Measurements from ENCODE around the gene XCL2.

XCL2 gene

DNA sequence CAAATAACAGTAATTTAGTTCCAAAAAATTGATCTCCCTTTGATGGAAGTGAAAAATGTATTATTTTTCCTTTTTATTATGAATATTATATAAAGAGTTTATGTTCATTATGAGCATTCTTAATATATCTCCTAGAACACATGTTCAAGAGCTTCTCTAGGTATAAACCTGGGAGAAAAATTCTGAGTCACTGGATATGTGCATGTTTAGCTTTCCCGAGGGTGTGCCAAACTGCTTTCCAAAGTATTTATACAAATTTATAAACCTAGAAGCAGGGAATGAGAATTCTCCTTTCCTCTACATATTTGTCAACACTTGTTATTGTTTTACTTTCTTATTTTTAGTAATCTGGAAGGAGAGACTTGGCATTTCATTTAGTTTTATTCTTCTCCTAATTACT is 25.0 kb downstream of the XCL2 start:
- Histone ChIP-seq H3K9me2 (ENCODE audit: low read depth, low read length) (no peaks in the 10 kb centered on the region), H3K4me2 (ENCODE audit: low read length) (no peak overlapping the region)
- TF ChIP-seq, protein P1, sequence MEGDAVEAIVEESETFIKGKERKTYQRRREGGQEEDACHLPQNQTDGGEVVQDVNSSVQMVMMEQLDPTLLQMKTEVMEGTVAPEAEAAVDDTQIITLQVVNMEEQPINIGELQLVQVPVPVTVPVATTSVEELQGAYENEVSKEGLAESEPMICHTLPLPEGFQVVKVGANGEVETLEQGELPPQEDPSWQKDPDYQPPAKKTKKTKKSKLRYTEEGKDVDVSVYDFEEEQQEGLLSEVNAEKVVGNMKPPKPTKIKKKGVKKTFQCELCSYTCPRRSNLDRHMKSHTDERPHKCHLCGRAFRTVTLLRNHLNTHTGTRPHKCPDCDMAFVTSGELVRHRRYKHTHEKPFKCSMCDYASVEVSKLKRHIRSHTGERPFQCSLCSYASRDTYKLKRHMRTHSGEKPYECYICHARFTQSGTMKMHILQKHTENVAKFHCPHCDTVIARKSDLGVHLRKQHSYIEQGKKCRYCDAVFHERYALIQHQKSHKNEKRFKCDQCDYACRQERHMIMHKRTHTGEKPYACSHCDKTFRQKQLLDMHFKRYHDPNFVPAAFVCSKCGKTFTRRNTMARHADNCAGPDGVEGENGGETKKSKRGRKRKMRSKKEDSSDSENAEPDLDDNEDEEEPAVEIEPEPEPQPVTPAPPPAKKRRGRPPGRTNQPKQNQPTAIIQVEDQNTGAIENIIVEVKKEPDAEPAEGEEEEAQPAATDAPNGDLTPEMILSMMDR (IDR thresholded peaks at IDR 0.05; ENCODE audit: low read length): no peak
- TF ChIP-seq EZH2 (IDR thresholded peaks at IDR 0.05; ENCODE audit: borderline replicate concordance, low read length): no peak

DNA sequence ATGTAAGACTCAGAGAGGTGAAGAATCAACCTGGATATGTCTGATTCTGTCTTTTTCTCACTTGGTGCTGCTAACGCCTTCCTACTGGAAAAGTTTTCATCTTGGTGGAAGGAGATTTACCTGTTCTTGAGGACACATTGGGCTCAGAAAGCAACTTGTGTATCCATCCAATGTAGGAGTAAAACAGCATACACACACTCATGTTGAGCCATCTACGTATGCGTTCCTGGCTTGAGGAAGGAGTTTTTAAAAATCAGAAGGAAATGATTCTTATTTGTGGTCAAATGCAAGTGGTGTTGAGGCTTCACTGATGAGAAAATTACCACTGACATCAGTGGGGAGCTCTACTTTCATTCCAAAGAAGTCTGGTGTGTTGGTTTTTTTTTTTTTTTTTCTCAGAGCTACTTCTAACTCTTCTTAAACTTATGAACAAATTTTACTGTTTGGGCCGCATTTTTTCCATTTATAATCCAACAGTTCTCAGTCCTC is 25.6 kb downstream of the XCL2 start:
- H3K79me2 ChIP-seq (ENCODE audit: insufficient read depth, low read length): no peaks in the 10 kb centered on the region
- no peaks in the 10 kb centered on the region for H4K20me1 ChIP-seq (ENCODE audit: insufficient read depth, low read length)
- no peak overlapping the region for H3K9ac ChIP-seq (ENCODE audit: low read length)
- no peaks in the 10 kb centered on the region for H3K36me3 ChIP-seq (ENCODE audit: insufficient read depth, low read length)
- no peaks in the 10 kb centered on the region for H3K4me1 ChIP-seq (ENCODE audit: insufficient read depth, low read length, severe bottlenecking)
- no peak overlapping the region for H2AFZ ChIP-seq (ENCODE audit: low read length)
- H3F3A ChIP-seq (ENCODE audit: insufficient read depth, low read length): no peaks in the 10 kb centered on the region
- H3K27me3 ChIP-seq (ENCODE audit: insufficient read depth, low read length): no peaks in the 10 kb centered on the region
- no peak overlapping the region for H3K27ac ChIP-seq (ENCODE audit: low read depth, low read length, poor library complexity, severe bottlenecking)
- no peaks in the 10 kb centered on the region for H3K9me3 ChIP-seq (ENCODE audit: low read length)
- H3K9me2 ChIP-seq (ENCODE audit: low read depth, low read length): no peaks in the 10 kb centered on the region
- no peak overlapping the region for H3K4me2 ChIP-seq (ENCODE audit: low read length)
- no peak for TF ChIP-seq EZH2 (IDR thresholded peaks at IDR 0.05; ENCODE audit: borderline replicate concordance, low read length)
- TF ChIP-seq, protein P1 (IDR thresholded peaks at IDR 0.05; ENCODE audit: low read length): no peak
- no peak overlapping the region for H3K4me3 ChIP-seq (ENCODE audit: low read depth, low read length, poor library complexity, severe bottlenecking)

More for the DNA sequence above, 25.0 kb downstream of the XCL2 start:
- Histone ChIP-seq H3K27ac (ENCODE audit: low read depth, low read length, poor library complexity, severe bottlenecking) (no peak overlapping the region), H3F3A (ENCODE audit: insufficient read depth, low read length) (no peaks in the 10 kb centered on the region), H4K20me1 (ENCODE audit: insufficient read depth, low read length) (no peaks in the 10 kb centered on the region), H3K9me3 (ENCODE audit: low read length) (no peaks in the 10 kb centered on the region), H3K36me3 (ENCODE audit: insufficient read depth, low read length) (no peaks in the 10 kb centered on the region), H3K9ac (ENCODE audit: low read length) (no peak overlapping the region), H2AFZ (ENCODE audit: low read length) (no peak overlapping the region), H3K4me1 (ENCODE audit: insufficient read depth, low read length, severe bottlenecking) (no peaks in the 10 kb centered on the region), H3K79me2 (ENCODE audit: insufficient read depth, low read length) (no peaks in the 10 kb centered on the region), H3K27me3 (ENCODE audit: insufficient read depth, low read length) (no peaks in the 10 kb centered on the region), H3K4me3 (ENCODE audit: low read depth, low read length, poor library complexity, severe bottlenecking) (no peak overlapping the region)

DNA sequence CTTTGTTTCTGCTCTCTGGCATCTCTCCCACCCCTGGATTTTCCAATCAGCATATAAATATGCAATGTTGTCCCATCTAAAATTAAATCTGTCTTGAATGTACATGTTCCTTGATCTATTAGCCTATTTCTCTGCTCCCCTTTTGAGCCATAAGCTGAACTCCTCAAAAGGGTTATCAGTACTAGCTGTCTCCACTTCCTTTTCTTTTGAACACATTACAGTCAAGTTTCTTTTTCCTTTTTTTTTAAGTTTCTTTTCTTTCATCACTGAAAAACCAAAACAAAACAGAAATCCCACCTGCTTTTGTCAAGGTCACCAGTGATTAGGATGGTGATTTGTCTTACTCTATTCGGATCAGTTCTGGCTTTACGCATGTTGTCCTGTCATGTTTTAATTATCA is 29.3 kb downstream of the XCL2 start:
- Histone ChIP-seq H3K9me2 (ENCODE audit: low read depth, low read length) (no peaks in the 10 kb centered on the region), H3K79me2 (ENCODE audit: insufficient read depth, low read length) (no peaks in the 10 kb centered on the region), H4K20me1 (ENCODE audit: insufficient read depth, low read length) (no peaks in the 10 kb centered on the region), H3K27ac (ENCODE audit: low read depth, low read length, poor library complexity, severe bottlenecking) (no peak overlapping the region), H3F3A (ENCODE audit: insufficient read depth, low read length) (no peaks in the 10 kb centered on the region), H3K36me3 (ENCODE audit: insufficient read depth, low read length) (no peaks in the 10 kb centered on the region), H3K27me3 (ENCODE audit: insufficient read depth, low read length) (no peaks in the 10 kb centered on the region), H2AFZ (ENCODE audit: low read length) (no peak overlapping the region), H3K9me3 (ENCODE audit: low read length) (no peaks in the 10 kb centered on the region), H3K4me2 (ENCODE audit: low read length) (no peak overlapping the region), H3K4me3 (ENCODE audit: low read depth, low read length, poor library complexity, severe bottlenecking) (no peak overlapping the region), H3K9ac (ENCODE audit: low read length) (no peak overlapping the region), H3K4me1 (ENCODE audit: insufficient read depth, low read length, severe bottlenecking) (no peaks in the 10 kb centered on the region)
- TF ChIP-seq EZH2 (IDR thresholded peaks at IDR 0.05; ENCODE audit: borderline replicate concordance, low read length): no peak
- TF ChIP-seq, protein P1 (IDR thresholded peaks at IDR 0.05; ENCODE audit: low read length): no peak

All from OCI-LY1 (cell line).